Stomach smooth muscle (tissue), 2 donors: ENCODE results near the gene COL16A1.

Experiments
- H3K27ac ChIP-seq: one replicate; pipeline ENCODE4 v1.7.0; 2013; ENCODE audit warnings: mild to moderate bottlenecking, low read length, inconsistent platforms
- H3K27me3 ChIP-seq, 2 donors: one replicate each; pipeline ENCODE4 v1.7.0; 2013; ENCODE audit warnings: low read length in 2 of 2; ENCODE audit not compliant: insufficient read depth in 2 of 2, control insufficient read depth in 1 of 2
- H3K36me3 ChIP-seq, 2 donors: one replicate each; pipeline ENCODE4 v1.7.0; 2013; ENCODE audit warnings: low read length in 2 of 2; ENCODE audit not compliant: control insufficient read depth in 2 of 2, insufficient read depth in 2 of 2
- H3K4me1 ChIP-seq: one replicate; pipeline ENCODE4 v1.7.0; 2013; ENCODE audit warnings: low read length; ENCODE audit not compliant: control insufficient read depth, insufficient read depth
- H3K4me3 ChIP-seq, 2 donors: one replicate each; pipeline ENCODE4 v1.7.0; 2013; ENCODE audit warnings: low read length in 2 of 2
- H3K9ac ChIP-seq, 2 donors: one replicate each; pipeline ENCODE4 v1.7.0; 2013; ENCODE audit warnings: low read length in 2 of 2, mild to moderate bottlenecking in 1 of 2
- H3K9me3 ChIP-seq, 2 donors: one replicate each; pipeline ENCODE4 v1.7.0; 2013; ENCODE audit warnings: low read length in 2 of 2; ENCODE audit not compliant: control insufficient read depth in 2 of 2
- donor health status: healthy.
- donor health status: Pancreatic carcinoma.

COL16A1 gene

DNA sequence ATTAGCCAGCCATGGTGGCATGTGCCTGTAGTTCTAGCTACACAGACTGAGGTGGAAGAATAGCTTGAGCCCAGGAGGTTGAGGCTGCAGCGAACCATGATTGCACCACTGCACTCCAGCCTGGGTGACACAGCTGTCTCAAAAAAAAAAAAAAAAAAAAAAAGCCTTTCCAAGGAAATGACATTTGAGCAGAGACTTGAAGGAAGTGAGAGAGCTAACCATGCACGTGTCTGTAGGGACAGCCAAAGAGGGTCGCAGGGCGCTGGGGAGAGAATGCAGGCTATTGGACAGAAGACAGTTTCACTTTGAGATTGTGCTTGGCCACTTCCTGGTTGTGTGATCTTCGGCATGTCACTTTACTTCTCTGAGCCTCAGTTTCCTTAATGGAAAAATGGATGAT is 79.5 kb downstream of the COL16A1 start:
- H3K4me1 ChIP-seq = peaks cover 29% of the 10 kb centered on the region

DNA sequence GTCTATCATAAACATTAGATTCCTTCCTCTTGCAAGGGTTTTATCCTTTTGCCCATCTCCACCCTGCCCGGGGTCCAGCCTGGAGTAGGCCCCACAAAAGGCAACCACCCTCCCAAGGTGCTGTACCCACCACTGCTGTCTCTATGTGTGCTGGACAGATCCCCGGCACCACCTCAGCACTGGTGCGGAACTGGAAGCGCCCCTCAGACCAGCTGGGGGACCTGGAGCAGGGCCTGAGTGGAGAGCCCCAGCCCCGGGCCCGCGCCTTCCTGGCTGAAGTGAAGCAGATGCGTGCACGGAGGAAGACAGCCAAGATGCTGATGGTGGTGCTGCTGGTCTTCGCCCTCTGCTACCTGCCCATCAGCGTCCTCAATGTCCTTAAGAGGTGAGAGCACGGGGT is 80.5 kb downstream of the COL16A1 start:
- H3K27me3 ChIP-seq = peaks cover 4 to 5% of the 10 kb centered on the region in 2 donors
- peaks cover 21% of the 10 kb centered on the region for H3K4me1 ChIP-seq
- H3K9ac ChIP-seq = no peak overlapping the region
- no peaks in the 10 kb centered on the region for H3K9me3 ChIP-seq
- no peak overlapping the region for H3K4me3 ChIP-seq
- H3K27ac ChIP-seq = no peak overlapping the region
- peaks cover 3 to 5% of the 10 kb centered on the region in 2 donors for H3K36me3 ChIP-seq

More for the DNA sequence above, 79.5 kb downstream of the COL16A1 start:
- H3K9me3 ChIP-seq = no peaks in the 10 kb centered on the region
- no peak overlapping the region for H3K9ac ChIP-seq
- no peak overlapping the region for H3K4me3 ChIP-seq
- no peaks in the 10 kb centered on the region for H3K27me3 ChIP-seq
- H3K27ac ChIP-seq = no peak overlapping the region
- H3K36me3 ChIP-seq = peaks cover 8 to 14% of the 10 kb centered on the region in 2 donors

GRCh38 chr1:31621847-31622730 is 81.7 kb downstream of the COL16A1 start:
- no peak overlapping the region for H3K9ac ChIP-seq
- H3K4me3 ChIP-seq = no peak overlapping the region
- H3K27me3 ChIP-seq = peaks cover 8 to 15% of the 10 kb centered on the region in 2 donors
- H3K9me3 ChIP-seq = no peaks in the 10 kb centered on the region
- H3K27ac ChIP-seq = no peak overlapping the region
- no peaks in the 10 kb centered on the region for H3K36me3 ChIP-seq
- peaks cover 17% of the 10 kb centered on the region for H3K4me1 ChIP-seq

- Histone ChIP-seq H3K36me3 (no peaks in the 10 kb centered on the region), H3K4me1 (peaks cover 11% of the 10 kb centered on the region), H3K9ac (no peak overlapping the region), H3K27ac (no peak overlapping the region), H3K27me3 (peaks cover 10 to 21% of the 10 kb centered on the region in 2 donors), H3K4me3 (no peak overlapping the region), H3K9me3 (no peaks in the 10 kb centered on the region)
Measured at GRCh38 chr1:31621498-31621820, 82.4 kb downstream of the COL16A1 start.

GRCh38 chr1:31620631-31621497 is 83.0 kb downstream of the COL16A1 start:
- H3K27me3 ChIP-seq = peaks cover 13 to 24% of the 10 kb centered on the region in 2 donors
- H3K9ac ChIP-seq = no peak overlapping the region
- no peaks in the 10 kb centered on the region for H3K9me3 ChIP-seq
- H3K4me3 ChIP-seq = no peak overlapping the region
- peaks cover 11% of the 10 kb centered on the region for H3K4me1 ChIP-seq
- H3K27ac ChIP-seq = no peak overlapping the region
- H3K36me3 ChIP-seq = no peaks in the 10 kb centered on the region

DNA sequence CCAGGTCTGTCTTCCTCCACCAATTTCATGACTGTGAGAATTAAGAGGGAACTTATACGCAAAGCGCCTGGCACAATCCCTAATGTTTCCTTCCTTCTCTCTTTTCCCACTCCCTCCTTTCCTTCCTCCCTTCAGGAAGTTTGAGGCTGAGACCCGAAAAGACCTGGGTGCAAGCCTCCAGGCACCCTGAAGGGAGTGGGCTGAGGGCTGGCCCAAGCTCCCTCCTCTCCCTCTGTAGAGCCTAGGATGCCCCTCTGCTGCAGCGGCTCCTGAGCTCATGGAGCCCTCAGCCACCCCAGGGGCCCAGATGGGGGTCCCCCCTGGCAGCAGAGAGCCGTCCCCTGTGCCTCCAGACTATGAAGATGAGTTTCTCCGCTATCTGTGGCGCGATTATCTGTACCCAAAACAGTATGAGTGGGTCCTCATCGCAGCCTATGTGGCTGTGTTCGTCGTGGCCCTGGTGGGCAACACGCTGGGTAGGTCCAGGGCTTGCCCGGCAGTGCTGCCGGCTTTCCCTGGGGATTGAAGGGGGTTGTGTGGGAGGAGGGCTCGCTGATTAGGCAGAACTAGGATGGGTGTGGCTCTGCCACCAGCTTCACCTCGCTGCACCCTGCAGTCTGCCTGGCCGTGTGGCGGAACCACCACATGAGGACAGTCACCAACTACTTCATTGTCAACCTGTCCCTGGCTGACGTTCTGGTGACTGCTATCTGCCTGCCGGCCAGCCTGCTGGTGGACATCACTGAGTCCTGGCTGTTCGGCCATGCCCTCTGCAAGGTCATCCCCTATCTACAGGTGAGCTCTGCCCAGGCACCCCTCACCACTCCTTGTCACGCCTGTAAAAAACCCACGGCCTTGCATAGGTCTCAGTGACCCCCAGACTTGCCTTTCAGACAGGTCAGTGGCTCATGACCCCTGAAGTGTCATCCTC is 84.6 kb downstream of the COL16A1 start:
- H3K9me3 ChIP-seq = no peaks in the 10 kb centered on the region
- peaks cover 22 to 24% of the 10 kb centered on the region in 2 donors for H3K27me3 ChIP-seq
- no peak overlapping the region for H3K9ac ChIP-seq

GRCh38 chr1:31617916-31618746 is 85.7 kb downstream of the COL16A1 start:
- H3K27me3 ChIP-seq = peaks cover 22 to 24% of the 10 kb centered on the region in 2 donors
- H3K4me1 ChIP-seq = peaks cover 13% of the 10 kb centered on the region
- peak overlapping the region; percentile 31 to 67 for H3K4me3 ChIP-seq
- no peak overlapping the region for H3K27ac ChIP-seq
- H3K9ac ChIP-seq = no peak overlapping the region
- H3K36me3 ChIP-seq = no peaks in the 10 kb centered on the region
- no peaks in the 10 kb centered on the region for H3K9me3 ChIP-seq

More for the DNA sequence above, 84.6 kb downstream of the COL16A1 start:
- no peak overlapping the region for H3K27ac ChIP-seq
- H3K4me3 ChIP-seq = no peak overlapping the region
- no peaks in the 10 kb centered on the region for H3K36me3 ChIP-seq
- peaks cover 11% of the 10 kb centered on the region for H3K4me1 ChIP-seq

GRCh38 chr1:31617218-31617915 is 86.5 kb downstream of the COL16A1 start, which contains the start of gene HCRTR1:
HCRTR1 (plus strand) TSS chr1:31617689; CDS start chr1:31619193, 1,504 bp downstream.
- Histone ChIP-seq H3K9me3 (no peaks in the 10 kb centered on the region), H3K27me3 (peaks cover 22 to 24% of the 10 kb centered on the region in 2 donors), H3K4me3 (peak within 1 kb of the TSS; percentile 31 to 67), H3K36me3 (no peaks in the 10 kb centered on the region), H3K4me1 (peaks cover 13% of the 10 kb centered on the region), H3K9ac (no peak within 1 kb of the TSS), H3K27ac (no peak within 1 kb of the TSS)

- Histone ChIP-seq H3K9ac (no peak overlapping the region), H3K36me3 (no peaks in the 10 kb centered on the region), H3K27ac (no peak overlapping the region), H3K9me3 (no peaks in the 10 kb centered on the region), H3K27me3 (peaks cover 22 to 24% of the 10 kb centered on the region in 2 donors), H3K4me3 (no peak overlapping the region), H3K4me1 (peaks cover 11% of the 10 kb centered on the region)
Measured at GRCh38 chr1:31615939-31616338, 87.9 kb downstream of the COL16A1 start.
